Activated CD4-positive, alpha-beta memory T cell treated with anti-CD3 and anti-CD28 coated beads, Interleukin-2, amount 10 ng/mL, durations not matched to agents 7 days and 5 days (primary cell): ENCODE measurements around the gene STXBP1. TPM values are rescaled to one million over a fixed set of nuclear protein-coding genes. Genes with fewer than 3 reads are reported as not detected.

Experiments
- CTCF ChIA-PET: fragments of 350-600 bp; sonication (Branson Sonifier 250); formaldehyde crosslinking; loops from one replicate; lab custom pipeline; 2021; ENCODE audit warnings: antibody characterized with exemption, inconsistent platforms; lab: Charles Lee
- POLR2A ChIA-PET: fragments of 350-600 bp; sonication (Branson Sonifier 250); formaldehyde crosslinking; loops from one replicate; lab custom pipeline; 2021; ENCODE audit warnings: antibody characterized with exemption; lab: Charles Lee
- DNase-seq: peaks from one replicate; pipeline ENCODE4 v3.0.0-alpha.2; 2020
- H3K27ac Mint-ChIP-seq: one replicate; pipeline ENCODE4 v1.8.0; 2021; ENCODE audit warnings: mild to moderate bottlenecking, mixed read lengths
- H3K27me3 Mint-ChIP-seq: one replicate; pipeline ENCODE4 v1.8.0; 2021; ENCODE audit warnings: mixed read lengths
- H3K36me3 Mint-ChIP-seq: one replicate; pipeline ENCODE4 v1.8.0; 2021; ENCODE audit warnings: low read depth, mixed read lengths
- H3K4me1 Mint-ChIP-seq: one replicate; pipeline ENCODE4 v1.8.0; 2021; ENCODE audit warnings: mixed read lengths
- H3K4me3 Mint-ChIP-seq: one replicate; pipeline ENCODE4 v1.8.0; 2021; ENCODE audit warnings: mild to moderate bottlenecking, mixed read lengths
- H3K9me3 Mint-ChIP-seq: one replicate; pipeline ENCODE4 v1.8.0; 2021; ENCODE audit warnings: mixed read lengths
- total RNA-seq, 2 experiments: library from RNA; stranded (reverse); gene quantifications; one replicate each; pipeline ENCODE4 v1.2.3, GENCODE V29; 2021

STXBP1 gene
- total RNA-seq, 2 experiments from 2014 or later, result 23.2 to 23.4 TPM

DNA sequence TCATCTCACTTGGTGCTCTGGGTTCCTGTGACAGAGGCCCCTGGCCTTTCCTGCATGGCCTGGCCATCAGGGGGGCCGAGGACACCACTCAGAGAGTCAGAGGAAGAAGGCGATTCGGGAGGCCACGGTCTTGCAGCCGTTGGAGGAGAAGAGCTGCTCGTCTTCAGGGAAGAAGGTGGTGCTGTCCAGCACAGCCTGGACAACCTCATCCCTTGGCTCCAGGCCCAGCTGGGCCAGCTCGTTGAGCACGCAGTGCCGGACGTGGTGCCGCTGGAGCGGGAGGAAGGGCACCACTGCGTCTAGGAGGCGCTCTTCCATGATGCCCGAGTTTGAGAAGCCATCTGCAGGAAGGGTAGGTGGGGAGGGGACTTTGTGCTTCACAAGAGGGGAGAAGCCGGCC is 119.9 kb downstream of the STXBP1 start:
- ChIA-PET CTCF (interaction anchor here (0.6 to 1.2 kb wide), 5 partner anchors 124 to 230 kb away, joined by 3 to 5 read pairs (median 3); no protein-coding TSS in a partner anchor), POLR2A (no interaction called here)
- H3K4me1 Mint-ChIP-seq, result peaks cover 20% of the 10 kb centered on the region
- no peaks in the 10 kb centered on the region for H3K9me3 Mint-ChIP-seq
- H3K4me3 Mint-ChIP-seq, result no peak overlapping the region
- no peaks in the 10 kb centered on the region for H3K36me3 Mint-ChIP-seq
- no peak for DNase-seq
- no peak overlapping the region for H3K27ac Mint-ChIP-seq
- H3K27me3 Mint-ChIP-seq, result no peaks in the 10 kb centered on the region

DNA sequence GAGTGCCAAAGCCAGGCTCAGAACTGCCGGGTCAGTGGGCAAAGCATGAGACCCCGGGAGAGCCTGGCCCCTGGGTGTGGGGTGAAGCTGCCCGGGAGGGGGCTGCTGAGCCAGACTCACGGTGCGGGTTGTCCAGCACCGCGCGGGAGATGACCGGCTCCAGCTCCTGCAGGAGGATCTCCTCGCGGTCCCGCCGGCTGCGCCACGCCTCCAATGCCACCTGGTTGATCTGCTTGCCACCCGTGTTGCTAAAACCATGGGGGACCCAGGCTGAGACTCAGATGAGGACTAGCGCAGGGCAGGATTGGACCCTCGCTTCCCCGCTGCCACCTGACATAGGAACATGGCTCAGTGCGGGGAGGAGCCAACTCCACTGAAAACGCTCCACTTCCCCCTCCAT is 120.4 kb downstream of the STXBP1 start:
- POLR2A ChIA-PET, result no interaction called here
- Mint-ChIP-seq H3K27ac (no peak overlapping the region), H3K27me3 (no peaks in the 10 kb centered on the region), H3K36me3 (peaks cover 4% of the 10 kb centered on the region), H3K9me3 (no peaks in the 10 kb centered on the region), H3K4me1 (peaks cover 23% of the 10 kb centered on the region), H3K4me3 (no peak overlapping the region)
- DNase-seq, result no peak
- CTCF ChIA-PET, result interaction anchor here (0.9 to 1.2 kb wide), 2 partner anchors 137 to 189 kb away, joined by 3 read pairs; no protein-coding TSS in a partner anchor

DNA sequence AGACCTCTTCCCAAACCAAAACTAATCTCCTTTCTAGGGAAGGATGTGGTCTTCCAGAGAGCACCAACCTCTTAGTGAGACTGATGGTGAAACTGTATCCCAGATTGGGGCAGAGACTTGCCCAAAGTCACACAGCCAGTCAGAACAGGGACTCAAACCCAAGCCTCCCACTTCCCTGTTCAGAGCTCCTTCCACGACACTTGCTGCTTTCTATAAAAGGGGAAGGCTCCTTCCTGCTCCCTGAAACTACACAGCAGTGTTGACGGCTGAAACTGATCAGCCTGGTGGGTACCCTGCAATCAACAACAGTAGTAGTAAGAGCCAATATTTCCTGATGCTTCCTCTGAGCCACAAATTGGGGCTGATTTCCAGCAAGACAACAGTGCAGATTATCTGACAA is 121.5 kb downstream of the STXBP1 start:
- H3K27ac Mint-ChIP-seq, result peak overlapping the region; percentile 40
- H3K4me1 Mint-ChIP-seq, result peaks cover 23% of the 10 kb centered on the region
- POLR2A ChIA-PET, result interaction anchor here (1.9 kb wide), 1 partner anchor 177 kb away, joined by 7 read pairs; no protein-coding TSS in a partner anchor
- no peaks in the 10 kb centered on the region for H3K9me3 Mint-ChIP-seq
- peak overlapping the region; percentile 79 for H3K4me3 Mint-ChIP-seq
- H3K36me3 Mint-ChIP-seq, result peaks cover 12% of the 10 kb centered on the region
- CTCF ChIA-PET, result interaction anchor here (0.6 to 3.4 kb wide), 11 partner anchors 14 to 567 kb away, joined by 3 to 49 read pairs (median 11); partner anchors contain the start of genes CFAP157 and ST6GALNAC4
- DNase-seq, result no peak
- no peaks in the 10 kb centered on the region for H3K27me3 Mint-ChIP-seq

DNA sequence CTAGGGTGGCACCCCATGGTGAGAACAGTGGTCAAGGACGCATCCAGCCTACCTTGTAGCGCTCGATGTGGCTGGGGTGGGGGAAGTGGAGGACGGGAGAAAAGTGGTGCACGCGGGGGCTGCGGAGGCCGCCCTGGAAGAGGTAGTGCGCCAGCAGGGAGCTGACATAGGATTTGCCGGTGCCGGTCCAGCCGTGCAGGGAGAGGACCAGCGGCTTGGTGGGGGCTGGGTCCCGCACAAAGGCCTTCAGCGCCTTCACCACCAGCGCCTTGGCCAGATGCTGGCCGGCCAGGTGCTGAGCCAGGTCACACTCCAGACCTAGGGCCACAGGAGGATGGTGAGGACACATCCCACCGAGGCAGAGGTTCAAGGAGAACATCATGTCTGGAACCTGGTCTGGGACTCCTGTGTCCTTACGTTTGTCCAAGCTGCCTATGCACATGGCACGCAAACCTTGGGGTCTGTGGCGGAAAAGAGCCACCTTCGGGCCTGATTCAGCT is 122.2 kb downstream of the STXBP1 start:
- Mint-ChIP-seq H3K9me3 (no peaks in the 10 kb centered on the region), H3K4me3 (peak overlapping the region; percentile 79), H3K4me1 (peaks cover 23% of the 10 kb centered on the region), H3K36me3 (peaks cover 19% of the 10 kb centered on the region), H3K27me3 (no peaks in the 10 kb centered on the region), H3K27ac (peak overlapping the region; percentile 82)
- ChIA-PET POLR2A (interaction anchor here (0.6 to 2.0 kb wide), 28 partner anchors 12 to 283 kb away, joined by 3 to 23 read pairs (median 6); partner anchors contain the start of genes CDK9, CFAP157, EEIG1 and ENG), CTCF (interaction anchor here (0.6 to 3.4 kb wide), 76 partner anchors 9 to 793 kb away, joined by 3 to 49 read pairs (median 5); partner anchors contain the start of genes CDK9, CFAP157, FPGS and LRSAM1)
- no peak for DNase-seq

DNA sequence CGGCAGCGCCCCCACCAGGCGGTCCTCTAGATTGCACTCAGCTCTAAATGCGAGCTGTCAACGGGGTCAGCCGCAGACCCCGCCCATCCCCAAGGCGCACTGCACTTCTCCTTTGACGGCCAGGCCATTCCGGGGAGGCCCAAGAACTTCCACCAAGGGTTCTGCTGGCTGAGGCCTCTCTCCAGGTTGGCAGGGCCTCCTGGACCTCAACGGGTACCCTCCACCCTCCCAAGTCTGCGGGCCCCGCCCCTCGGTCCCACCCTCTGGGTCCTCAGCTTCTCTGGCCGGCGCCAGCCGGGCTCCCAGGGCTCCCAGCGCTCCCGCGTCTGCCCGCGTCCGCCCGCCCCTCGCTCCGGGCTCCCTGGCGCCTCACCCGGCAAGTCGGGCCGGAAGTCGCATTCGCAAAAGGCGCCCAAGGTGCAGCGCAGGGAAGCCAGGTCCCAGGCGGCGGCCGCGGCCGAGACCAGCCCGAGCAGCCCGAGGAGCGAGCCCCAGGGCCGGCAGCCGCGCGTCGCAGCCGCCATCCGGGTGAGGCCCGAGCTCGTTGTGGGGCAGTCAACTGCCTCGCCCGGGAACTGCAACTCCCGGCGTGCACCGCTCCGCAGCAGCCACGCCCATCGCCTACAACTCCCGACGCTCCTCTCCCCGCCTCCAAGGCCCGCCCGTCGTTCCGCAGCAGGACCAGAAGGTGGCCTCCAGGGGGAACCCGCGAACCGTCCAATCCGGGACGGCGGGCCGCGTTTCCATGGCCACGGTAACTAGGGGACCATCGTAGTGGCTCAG is 122.9 kb downstream of the STXBP1 start, which contains the start of gene TOR2A:
Gene TOR2A (minus strand): TSS at position 548 of the 783 bp plus-strand sequence. CDS start 24 bp downstream, at position 524.
- no peaks in the 10 kb centered on the region for H3K9me3 Mint-ChIP-seq
- peaks cover 21% of the 10 kb centered on the region for H3K36me3 Mint-ChIP-seq
- H3K4me1 Mint-ChIP-seq, result peaks cover 23% of the 10 kb centered on the region
- POLR2A ChIA-PET, result interaction anchor here (0.6 to 2.0 kb wide), 36 partner anchors 13 to 410 kb away, joined by 3 to 23 read pairs (median 4); partner anchors contain the start of genes CDK9, CFAP157, EEIG1 and ENG
- peak within 1 kb of the TSS; percentile 79 for H3K4me3 Mint-ChIP-seq
- CTCF ChIA-PET, result interaction anchor here (0.6 to 3.4 kb wide), 85 partner anchors 10 to 951 kb away, joined by 3 to 49 read pairs (median 5); partner anchors contain the start of genes CDK9, CFAP157, FPGS and LRSAM1
- H3K27me3 Mint-ChIP-seq, result no peaks in the 10 kb centered on the region
- DNase-seq, result peak; percentile 98
- peak within 1 kb of the TSS; percentile 82 for H3K27ac Mint-ChIP-seq

GRCh38 chr9:127735530-127736185 is 123.6 kb downstream of the STXBP1 start:
- Mint-ChIP-seq H3K4me1 (peaks cover 23% of the 10 kb centered on the region), H3K4me3 (peak overlapping the region; percentile 79), H3K36me3 (peaks cover 25% of the 10 kb centered on the region), H3K9me3 (no peaks in the 10 kb centered on the region), H3K27ac (peak overlapping the region; percentile 80), H3K27me3 (no peaks in the 10 kb centered on the region)
- no peak for DNase-seq
- ChIA-PET CTCF (interaction anchor here (0.6 to 3.4 kb wide), 54 partner anchors 9 to 950 kb away, joined by 3 to 49 read pairs (median 9); partner anchors contain the start of genes CDK9, CFAP157, FPGS and LRSAM1), POLR2A (interaction anchor here (0.7 to 2.0 kb wide), 24 partner anchors 14 to 411 kb away, joined by 3 to 23 read pairs (median 4); partner anchors contain the start of genes CDK9, ENG, FPGS and LRSAM1)

DNA sequence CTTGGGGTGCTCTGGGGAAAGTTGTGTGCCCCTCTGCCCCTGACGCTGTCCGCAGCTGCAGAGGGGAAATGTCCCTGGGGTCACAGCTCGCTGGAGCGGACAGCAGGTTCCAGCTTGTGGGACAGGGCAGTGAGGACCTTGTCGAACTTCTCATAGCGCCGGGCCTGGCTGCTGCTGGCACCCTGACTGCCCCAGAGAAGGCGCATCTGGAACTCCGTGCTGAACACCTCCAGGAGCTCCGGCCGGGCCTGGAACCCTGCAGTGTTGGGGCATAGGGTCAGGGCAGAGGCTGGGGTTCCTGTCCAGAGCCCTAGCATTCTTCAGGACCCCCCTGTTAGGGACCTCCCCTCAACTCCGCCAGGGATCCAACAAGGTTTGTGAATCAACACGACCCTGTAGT is 126.6 kb downstream of the STXBP1 start:
- H3K4me1 Mint-ChIP-seq, result peaks cover 20% of the 10 kb centered on the region

GRCh38 chr9:127739614-127740330 is 127.7 kb downstream of the STXBP1 start:
- POLR2A ChIA-PET, result no interaction called here
- peaks cover 11% of the 10 kb centered on the region for H3K4me1 Mint-ChIP-seq
- H3K36me3 Mint-ChIP-seq, result peaks cover 49% of the 10 kb centered on the region
- no peak overlapping the region for H3K4me3 Mint-ChIP-seq
- no peaks in the 10 kb centered on the region for H3K9me3 Mint-ChIP-seq
- no peak for DNase-seq
- CTCF ChIA-PET, result interaction anchor here (1.2 kb wide), 1 partner anchor 130 kb away, joined by 3 read pairs; no protein-coding TSS in a partner anchor
- no peak overlapping the region for H3K27ac Mint-ChIP-seq
- H3K27me3 Mint-ChIP-seq, result no peaks in the 10 kb centered on the region

More for the DNA sequence above, 126.6 kb downstream of the STXBP1 start:
- no peak overlapping the region for H3K4me3 Mint-ChIP-seq
- no peak for DNase-seq
- H3K27me3 Mint-ChIP-seq, result no peaks in the 10 kb centered on the region
- CTCF ChIA-PET, result interaction anchor here (2.1 kb wide), 1 partner anchor 43 kb away, joined by 7 read pairs; no protein-coding TSS in a partner anchor
- peaks cover 45% of the 10 kb centered on the region for H3K36me3 Mint-ChIP-seq
- H3K27ac Mint-ChIP-seq, result no peak overlapping the region
- no peaks in the 10 kb centered on the region for H3K9me3 Mint-ChIP-seq
- POLR2A ChIA-PET, result interaction anchor here (1.8 to 2.3 kb wide), 2 partner anchors 40 to 45 kb away, joined by 3 to 13 read pairs; partner anchors contain the start of gene SH2D3C

DNA sequence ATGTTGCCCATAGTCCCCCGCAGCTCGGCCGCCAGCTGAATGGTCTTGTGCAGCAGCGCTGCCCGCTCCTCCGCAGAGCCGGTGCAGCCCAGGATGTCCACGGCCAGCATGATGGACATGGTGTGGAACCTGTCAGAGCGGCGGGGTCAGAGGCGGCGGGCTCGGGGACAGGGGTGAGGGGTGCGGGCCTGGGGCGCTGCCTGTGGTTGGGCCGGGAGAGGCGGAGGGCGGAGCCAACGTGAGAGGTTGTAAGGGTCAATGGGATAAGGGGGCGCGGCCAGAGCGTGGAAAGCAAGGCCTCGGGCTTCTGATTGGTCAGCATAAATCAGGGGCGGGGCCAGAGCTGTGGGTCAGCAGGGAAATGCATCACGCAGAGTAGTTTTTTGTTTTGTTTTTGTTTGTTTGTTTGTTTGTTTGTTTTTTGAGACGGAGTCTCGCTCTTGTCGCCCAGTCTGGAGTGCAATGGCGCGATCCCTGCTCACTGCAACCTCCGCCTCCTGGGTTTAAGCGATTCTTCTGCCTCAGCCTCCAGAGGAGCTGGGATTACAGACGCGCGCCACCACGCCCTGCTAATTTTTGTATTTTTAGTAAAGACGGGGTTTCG is 129.9 kb downstream of the STXBP1 start:
- Mint-ChIP-seq H3K27me3 (no peaks in the 10 kb centered on the region), H3K36me3 (peaks cover 64% of the 10 kb centered on the region), H3K9me3 (no peaks in the 10 kb centered on the region), H3K4me1 (peaks cover 5% of the 10 kb centered on the region), H3K27ac (peak overlapping the region; percentile 27), H3K4me3 (no peak overlapping the region)
- CTCF ChIA-PET, result interaction anchor here (0.7 to 1.1 kb wide), 2 partner anchors 149 to 180 kb away, joined by 3 to 4 read pairs; no protein-coding TSS in a partner anchor
- POLR2A ChIA-PET, result interaction anchor here (1.0 to 2.4 kb wide), 4 partner anchors 37 to 184 kb away, joined by 3 to 7 read pairs (median 3); partner anchors contain the start of genes CDK9 and SH2D3C
- DNase-seq, result no peak
